Measurements from ENCODE around the gene UTRN. TPM values are rescaled to one million over a fixed set of nuclear protein-coding genes. Genes with fewer than 3 reads are reported as not detected.

The UTRN gene
- total RNA-seq, 1 experiment from 2014 or later = 79.7 TPM

DNA sequence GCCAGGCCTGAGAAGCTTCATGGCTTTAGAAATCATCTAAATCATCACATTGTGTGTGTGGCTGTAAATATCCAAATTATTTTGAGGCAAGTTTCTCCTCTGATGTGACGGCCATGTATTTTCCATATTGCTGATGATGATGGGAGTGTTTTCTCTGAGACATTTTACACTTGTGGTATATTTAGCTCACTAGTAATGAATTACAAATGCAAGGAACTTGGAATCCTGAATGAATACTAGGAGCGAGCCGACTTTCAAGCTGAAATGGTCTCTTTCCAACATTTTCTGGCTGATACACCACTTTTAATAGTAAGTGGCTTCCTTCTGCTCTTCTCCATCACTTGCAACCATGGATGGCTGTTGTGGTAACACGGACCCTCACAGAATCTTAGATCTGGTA lies 41.3 kb downstream of the UTRN start:
- H3K4me3 Mint-ChIP-seq = no peak overlapping the region
- TF ChIP-seq, protein P1, sequence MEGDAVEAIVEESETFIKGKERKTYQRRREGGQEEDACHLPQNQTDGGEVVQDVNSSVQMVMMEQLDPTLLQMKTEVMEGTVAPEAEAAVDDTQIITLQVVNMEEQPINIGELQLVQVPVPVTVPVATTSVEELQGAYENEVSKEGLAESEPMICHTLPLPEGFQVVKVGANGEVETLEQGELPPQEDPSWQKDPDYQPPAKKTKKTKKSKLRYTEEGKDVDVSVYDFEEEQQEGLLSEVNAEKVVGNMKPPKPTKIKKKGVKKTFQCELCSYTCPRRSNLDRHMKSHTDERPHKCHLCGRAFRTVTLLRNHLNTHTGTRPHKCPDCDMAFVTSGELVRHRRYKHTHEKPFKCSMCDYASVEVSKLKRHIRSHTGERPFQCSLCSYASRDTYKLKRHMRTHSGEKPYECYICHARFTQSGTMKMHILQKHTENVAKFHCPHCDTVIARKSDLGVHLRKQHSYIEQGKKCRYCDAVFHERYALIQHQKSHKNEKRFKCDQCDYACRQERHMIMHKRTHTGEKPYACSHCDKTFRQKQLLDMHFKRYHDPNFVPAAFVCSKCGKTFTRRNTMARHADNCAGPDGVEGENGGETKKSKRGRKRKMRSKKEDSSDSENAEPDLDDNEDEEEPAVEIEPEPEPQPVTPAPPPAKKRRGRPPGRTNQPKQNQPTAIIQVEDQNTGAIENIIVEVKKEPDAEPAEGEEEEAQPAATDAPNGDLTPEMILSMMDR (conservative IDR thresholded peaks at IDR 0.05) = no peak
- Histone ChIP-seq H3K9ac (ENCODE audit: extremely low read depth, insufficient read length, low read length) (no peak overlapping the region), H3K56ac (ENCODE audit: insufficient read length, low read depth, low read length) (no peak overlapping the region), H3K23me2 (ENCODE audit: insufficient read length, low read depth, low read length, poor library complexity, severe bottlenecking) (no peaks in the 10 kb centered on the region), H3K27me3 (ENCODE audit: insufficient read depth, low read length) (no peaks in the 10 kb centered on the region), H3K27ac (ENCODE audit: insufficient read length, low read depth, low read length) (no peak overlapping the region), H3T11ph (ENCODE audit: low read length) (no peak overlapping the region), H3K79me2 (ENCODE audit: insufficient read depth, low read length) (no peaks in the 10 kb centered on the region), H2BK12ac (ENCODE audit: insufficient read length, low read depth, low read length) (peak overlapping the region; percentile 48), H3K79me1 (ENCODE audit: insufficient read depth, low read depth, low read length, poor library complexity, severe bottlenecking) (no peaks in the 10 kb centered on the region), H3K9me3 (ENCODE audit: control insufficient read depth, low read depth, low read length) (no peaks in the 10 kb centered on the region), H3K4ac (ENCODE audit: low read depth, low read length) (no peak overlapping the region), H3K4me2 (ENCODE audit: insufficient read depth, insufficient read length, low read length) (no peak overlapping the region), H4K8ac (replicated peaks; ENCODE audit: insufficient read length, low read depth, low read length) (no peak overlapping the region), H4K91ac (ENCODE audit: insufficient read length, low read depth, low read length) (no peak overlapping the region), H4K20me1 (ENCODE audit: control insufficient read depth, insufficient read depth, insufficient read length) (no peaks in the 10 kb centered on the region), H2AK5ac (ENCODE audit: insufficient read length, low read length) (no peak overlapping the region), H3K18ac (ENCODE audit: insufficient read length, low read depth, low read length) (no peak overlapping the region), H4K5ac (ENCODE audit: insufficient read length, low read depth, low read length) (peak overlapping the region; percentile 34), H2BK20ac (ENCODE audit: low read depth, low read length, poor library complexity, severe bottlenecking) (no peak overlapping the region), H2BK120ac (ENCODE audit: low read depth, low read length, poor library complexity, severe bottlenecking) (no peak overlapping the region), H3K23ac (ENCODE audit: insufficient read length, low read depth, low read length) (no peak overlapping the region), H2BK5ac (ENCODE audit: insufficient read length, low read length) (no peak overlapping the region), H2AFZ (ENCODE audit: low read length) (no peak overlapping the region), H3K14ac (ENCODE audit: insufficient read depth, low read length) (no peak overlapping the region), H2BK15ac (ENCODE audit: low read depth, low read length) (no peak overlapping the region), H3K4me1 (ENCODE audit: insufficient read depth, low read length) (peaks cover 29% of the 10 kb centered on the region; the same call in 1 of the 2 replicates)
- peaks cover 0 to 9% (median 0%) of the 10 kb centered on the region in 3 experiments; a peak in 3 of 7 replicates for H3K36me3 Mint-ChIP-seq (ENCODE audit: insufficient read depth in 1 of 3, low read depth in 3 of 3)
- no CpG with 5 or more reads among the region's 4 CpGs for WGBS (ENCODE audit: extremely low coverage, insufficient read length, low lambda C conversion rate)
- no peaks in the 10 kb centered on the region for H3K27me3 Mint-ChIP-seq (ENCODE audit: low read depth)
- DNase-seq = no peak
- no peaks in the 10 kb centered on the region for H3K9me3 Mint-ChIP-seq
- H3K27ac Mint-ChIP-seq = peak overlapping the region in 1 of 3 experiments; percentile 80; a peak in 1 of 7 replicates
- peaks cover 76 to 83% of the 10 kb centered on the region in 2 experiments for H3K4me1 Mint-ChIP-seq
